Hematopoietic multipotent progenitor cell treated with erythropoietin and hydrocortisone succinate and interleukin-3 and kit ligand, for 17 days (in vitro differentiated cells): ENCODE results near the gene PSMD9.

ENCODE experiments used
- DNase-seq: peaks from one replicate; pipeline ENCODE4 v3.0.0-alpha.2; 2015; ENCODE audit warnings: low spot score

The PSMD9 gene

DNA sequence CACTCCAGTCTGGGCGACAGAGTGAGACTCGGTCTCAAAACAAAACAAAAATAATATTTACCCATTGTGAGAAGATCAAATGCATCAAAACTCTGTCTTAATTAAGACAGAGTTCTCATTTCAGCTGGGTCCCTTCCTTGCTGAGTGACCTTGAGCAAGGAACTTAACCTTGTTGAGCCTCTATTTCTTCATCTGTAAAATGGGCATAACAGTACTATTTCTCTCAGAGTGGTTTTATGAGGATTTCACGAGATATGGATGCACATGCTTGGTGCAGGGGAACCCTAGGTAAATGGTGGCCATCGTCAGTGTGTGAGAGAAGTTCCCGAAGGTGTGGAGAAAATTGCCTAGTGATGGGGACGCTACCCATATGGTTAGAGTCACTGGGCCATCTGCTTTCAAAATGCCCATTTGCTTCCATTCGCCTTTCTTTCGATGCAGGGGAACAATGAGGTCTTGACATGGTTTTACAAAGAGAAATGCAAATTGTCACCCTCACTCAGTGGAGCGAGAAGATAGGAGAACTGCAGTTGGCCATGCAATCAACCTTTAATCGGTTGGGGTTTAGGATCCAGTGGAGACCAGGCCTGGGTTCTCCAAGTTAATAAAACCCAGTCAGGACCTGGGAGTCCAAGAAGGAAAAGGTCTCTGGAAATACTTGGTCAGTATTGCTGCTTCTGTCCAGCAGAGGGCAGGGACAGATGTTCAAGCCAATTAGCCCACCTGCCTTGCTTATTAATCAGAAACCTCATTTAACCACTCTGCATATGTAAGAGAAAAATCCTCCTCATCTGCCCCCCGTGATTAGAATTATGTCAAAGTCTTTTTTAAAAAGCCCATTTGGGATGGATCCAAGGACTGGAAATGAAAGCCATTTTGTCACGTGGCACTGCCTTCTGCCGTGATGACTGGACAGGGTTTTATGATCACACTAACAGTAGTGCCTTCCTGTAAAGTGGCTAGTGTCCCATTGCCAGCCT is 67.0 kb downstream of the PSMD9 start:
- DNase-seq: no peak

DNA sequence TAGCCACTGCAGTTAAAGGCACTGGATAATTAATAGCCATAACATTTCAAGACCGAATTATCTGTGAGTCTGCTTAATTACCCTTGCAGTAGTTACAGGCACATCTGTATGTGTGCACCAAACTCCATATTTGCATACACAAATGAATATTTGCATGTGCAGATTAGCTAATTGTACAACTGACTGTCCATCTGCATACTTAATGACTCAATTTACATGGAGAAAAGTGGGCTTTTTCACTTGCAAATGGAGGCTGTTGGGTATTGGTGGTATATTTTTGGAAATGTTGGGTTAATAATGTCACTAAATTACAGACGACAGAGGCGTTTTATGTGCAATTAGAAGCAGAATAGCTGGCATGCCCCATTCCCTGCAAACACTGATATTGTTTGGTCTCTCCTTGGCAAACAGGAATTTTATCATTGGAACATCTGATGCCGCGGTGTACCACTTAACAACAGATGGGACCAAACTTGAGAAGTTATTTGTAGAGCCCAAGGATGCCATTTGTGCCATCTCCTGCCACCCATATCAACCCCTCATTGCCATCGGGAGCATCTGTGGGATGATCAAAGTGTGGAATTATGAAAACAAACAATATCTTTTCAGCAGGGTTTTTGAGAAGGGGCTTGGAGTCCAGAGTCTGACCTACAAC is 69.4 kb downstream of the PSMD9 start:
- no peak for DNase-seq

DNA sequence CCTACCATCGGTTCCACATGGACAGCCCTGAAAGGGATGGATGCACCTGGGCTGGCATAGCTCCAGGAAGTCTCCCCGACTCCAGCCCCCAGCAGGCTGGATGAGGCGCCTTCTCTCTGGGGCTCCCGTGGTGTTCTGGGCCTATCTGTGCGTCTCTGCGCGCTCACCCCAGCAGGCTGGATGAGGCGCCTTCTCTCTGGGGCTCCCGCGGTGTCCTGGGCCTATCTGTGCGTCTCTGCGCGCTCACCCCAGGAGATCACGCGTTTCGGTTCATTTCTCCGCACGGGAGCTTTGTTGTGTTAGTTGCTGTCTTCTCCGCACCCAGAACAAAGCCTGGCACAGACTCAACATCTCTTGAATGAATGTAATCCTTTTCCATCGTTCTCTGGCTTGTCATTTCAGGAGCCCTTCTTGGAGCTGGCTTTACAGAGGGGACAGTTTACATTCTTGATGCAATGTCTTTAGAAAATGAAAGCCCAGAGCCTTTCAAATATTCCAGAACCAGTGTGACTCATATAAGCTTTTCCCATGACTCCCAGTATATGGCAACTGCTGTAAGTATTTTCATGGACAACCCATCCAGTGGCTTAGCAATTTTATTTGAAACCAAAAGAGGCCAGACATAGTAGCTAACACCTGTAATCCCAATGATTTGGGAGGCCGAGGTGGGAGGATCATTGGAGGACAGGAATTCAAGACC is 70.1 kb downstream of the PSMD9 start:
- DNase-seq: no peak

DNA sequence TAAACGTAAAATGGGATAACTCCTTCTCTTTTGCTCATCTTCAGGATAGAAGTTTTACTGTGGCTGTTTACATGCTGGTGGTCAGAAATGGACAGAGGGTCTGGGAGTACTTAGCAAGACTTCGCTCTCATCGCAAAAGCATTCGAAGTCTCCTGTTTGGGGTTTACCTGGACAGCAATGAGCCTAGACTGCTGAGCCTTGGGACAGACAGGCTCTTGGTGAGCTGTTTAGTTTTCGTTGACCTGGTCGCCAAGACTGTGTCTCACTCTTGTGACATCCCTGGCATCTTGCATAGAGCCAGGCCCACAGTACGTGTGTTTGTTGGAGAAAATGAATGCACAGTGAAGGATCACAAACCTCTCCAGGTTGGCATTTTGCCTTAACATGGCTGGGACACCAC is 72.0 kb downstream of the PSMD9 start:
- DNase-seq: no peak

DNA sequence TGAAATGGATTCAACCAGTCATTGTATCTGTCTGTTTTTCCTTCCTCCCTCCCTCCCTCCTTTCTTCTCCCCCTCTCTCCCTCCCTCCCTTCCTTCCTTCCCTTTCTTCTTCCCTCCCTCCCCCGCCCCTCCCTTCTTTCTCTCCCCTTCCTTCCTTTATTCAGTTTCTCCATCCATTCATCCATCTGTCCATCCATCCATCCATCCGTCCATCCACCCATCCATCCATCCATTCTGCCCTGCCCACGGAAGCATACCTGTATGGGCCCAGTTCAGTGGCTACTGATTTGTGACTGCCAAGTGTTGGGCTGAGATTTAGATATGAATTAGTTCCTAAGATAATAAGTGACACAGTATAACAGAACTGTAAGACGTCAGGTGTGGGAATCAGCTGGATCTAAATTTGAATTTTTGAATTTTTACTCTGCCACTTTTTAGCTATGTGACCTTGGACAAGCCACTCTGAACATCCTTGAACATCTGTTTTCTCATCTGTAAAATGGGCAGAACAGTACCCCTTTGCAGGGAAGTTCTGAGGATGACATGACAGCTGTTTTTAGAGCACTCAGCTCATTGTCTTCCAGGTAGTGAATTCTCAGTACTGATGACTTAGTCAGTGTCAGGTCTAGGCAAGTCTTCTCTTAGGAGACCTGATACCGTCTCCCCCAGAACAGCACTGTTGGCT is 72.7 kb downstream of the PSMD9 start:
- DNase-seq: no peak

DNA sequence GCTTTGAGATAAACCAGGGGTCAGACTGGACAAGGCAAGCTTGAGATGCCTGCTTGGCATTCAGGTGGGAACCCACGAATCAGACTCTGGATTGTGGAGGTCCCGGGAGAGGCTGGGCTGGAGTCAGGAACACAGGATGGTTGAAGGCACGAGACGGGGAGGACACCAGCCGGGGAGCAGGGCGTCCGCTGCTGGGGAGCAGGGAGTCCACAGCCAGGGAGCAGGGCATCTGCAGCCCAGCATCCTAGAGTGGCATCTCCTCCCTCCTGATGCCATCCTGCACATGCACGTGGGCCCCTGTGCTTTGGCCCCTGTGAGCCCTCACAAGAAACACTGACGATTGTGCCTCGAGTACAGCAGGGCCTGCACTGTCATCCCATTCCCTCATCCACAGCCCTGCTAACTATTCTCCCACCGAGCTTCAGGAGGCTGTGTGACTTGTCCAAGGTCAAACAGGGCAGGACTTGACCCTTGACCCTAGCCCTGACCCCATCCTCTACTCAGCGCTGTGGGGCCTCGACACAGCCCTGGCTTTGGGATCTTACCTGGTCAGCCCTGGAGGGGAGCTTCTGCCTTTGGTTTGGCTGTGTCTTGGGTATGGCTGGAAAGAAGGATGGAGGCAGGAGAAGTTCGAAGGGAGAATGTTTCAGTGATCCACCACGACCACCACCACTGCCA is 74.9 kb downstream of the PSMD9 start:
- DNase-seq: no peak

DNA sequence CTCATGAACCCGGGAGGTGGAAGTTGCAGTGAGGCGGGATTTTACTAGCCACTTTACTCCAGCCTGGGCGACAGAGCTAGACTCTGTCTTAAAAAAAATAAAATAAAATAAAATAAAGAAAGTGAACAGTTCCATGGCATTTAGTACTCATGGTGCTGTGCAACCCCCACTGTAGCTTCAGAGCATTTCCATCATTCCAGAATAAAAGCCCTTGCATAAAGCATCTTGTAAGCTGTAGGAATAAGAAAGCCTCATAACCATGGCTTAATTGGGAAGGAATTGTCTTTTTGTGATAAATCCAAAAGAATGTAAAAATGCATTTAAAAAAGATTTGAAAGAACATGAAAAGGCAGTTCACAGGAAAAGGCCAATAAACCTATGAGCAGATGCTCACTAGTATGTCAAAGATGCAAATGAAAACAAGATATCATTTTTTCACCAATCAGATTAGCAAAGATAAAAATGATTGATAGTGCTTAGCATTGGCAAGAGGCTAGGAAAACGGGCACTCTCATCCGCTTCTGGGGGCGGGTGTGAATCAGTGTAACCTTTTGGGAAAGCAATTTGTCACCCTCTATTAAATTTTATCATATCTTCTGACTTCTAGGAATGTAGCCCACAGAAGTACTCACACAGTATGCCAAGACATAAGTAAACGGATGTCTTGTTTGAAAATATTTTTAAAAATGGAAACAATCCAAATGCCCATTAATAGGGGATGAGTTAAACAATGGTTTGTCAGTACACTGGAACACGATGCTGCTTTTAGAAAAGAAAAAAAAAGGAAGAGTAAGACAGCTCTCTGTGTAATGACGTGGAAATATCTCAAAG is 76.4 kb downstream of the PSMD9 start:
- DNase-seq: no peak

DNA sequence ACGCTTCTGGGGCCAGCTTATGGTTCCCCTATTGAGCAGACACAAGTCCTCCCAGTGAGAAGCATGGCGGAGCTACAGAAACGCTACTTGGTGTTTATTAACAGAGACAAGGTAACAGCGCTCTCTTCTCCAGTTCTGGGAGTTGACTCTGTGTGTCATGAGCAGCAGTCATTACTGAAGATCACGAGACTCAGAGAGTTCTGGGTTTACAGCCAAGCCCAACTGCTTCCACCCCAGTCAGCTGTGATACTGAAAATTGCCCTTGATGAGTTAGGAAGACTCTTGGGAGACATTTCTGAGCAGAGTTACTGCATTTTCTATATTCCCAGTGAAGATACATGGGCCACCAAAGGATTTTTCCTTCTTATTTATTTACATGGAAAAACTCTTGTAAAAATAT is 78.4 kb downstream of the PSMD9 start:
- no peak for DNase-seq
